Fibroblast of skin of right quadriceps (primary cell): ENCODE results near the gene SMIM9.

ENCODE experiments used
- DNase-seq: peaks from one replicate; pipeline ENCODE4 v3.0.0-alpha.2; 2013

SMIM9 gene

DNA sequence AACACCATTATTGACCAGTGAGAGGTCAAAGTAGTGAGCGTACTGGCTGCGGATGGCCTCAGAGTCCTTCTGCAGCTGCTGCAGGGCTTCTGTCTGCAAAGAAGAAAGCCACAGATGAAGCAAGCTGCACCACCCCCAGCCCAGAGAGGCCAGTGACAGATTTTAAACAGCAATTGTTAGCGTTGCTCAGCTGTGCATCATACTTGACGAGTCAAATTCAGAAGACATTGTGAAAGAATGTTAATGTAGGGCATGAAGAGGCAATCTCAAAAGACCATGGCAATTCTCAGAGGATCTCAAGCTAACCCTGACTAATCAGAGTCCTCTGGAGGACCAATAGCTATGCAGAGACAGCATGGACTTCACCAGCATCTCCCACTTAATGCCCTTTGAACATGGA is 55.2 kb downstream of the SMIM9 start:
- peak; percentile 34 for DNase-seq

DNA sequence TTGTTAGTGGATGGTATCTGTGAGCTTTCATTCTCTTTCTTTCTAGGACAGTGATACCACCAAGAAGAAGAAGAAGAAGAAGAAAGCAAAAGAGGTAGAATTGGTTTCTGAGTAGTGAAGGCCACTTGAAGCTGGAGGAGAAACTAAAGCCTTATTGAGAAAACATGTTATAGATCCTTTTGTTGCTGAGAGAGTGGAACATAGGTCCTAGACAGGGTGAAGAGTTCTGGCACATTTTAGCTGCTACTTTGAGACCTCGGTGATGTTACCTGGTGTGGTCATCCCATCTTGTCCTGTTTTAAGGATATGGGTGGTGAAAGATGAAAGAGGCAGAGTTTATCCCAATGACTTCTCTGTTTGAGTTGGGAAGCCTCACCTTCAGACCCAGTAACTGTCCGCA is 57.7 kb downstream of the SMIM9 start:
- DNase-seq = no peak

DNA sequence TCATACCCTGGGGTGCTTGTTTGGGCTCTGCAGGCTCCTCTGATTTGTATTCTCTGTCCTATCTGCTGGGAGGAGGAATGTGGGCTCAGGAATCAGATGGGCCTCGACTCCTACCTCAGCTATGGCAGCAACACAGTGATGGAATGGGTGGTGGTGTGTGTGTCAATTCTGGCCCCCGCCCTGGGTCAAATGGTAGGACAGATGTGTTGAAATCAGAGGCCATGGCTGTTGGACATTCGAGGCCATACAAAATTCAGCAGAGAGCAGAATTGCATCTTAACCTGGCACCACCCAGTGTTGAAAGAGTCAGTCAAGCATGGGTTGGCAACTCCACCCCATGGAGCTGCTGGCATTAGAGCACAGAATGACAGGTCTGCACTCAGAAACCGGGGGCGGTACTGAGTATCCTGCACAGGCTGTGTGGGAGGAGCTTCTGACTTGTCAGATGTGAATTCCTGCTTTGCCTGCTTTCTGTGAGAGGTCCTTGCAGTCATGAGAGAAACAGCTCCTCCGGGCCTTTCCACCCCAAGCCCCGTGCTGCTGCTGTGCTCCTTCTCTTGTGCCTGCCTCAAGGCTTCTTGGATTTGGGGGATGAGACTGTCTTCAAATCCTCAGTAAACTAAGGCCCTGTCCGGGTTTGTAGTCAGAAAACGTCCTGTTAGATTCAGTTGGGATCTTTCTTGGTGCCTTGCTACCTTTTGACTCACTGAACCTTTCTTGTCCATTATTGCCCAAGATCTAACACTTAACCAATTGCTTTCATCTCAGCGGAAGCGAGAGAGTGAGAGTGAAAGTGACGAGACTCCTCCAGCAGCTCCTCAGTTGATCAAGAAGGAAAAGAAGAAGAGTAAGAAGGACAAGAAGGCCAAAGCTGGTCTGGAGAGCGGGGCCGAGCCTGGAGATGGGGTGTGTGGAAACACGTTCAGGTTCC is 58.8 kb downstream of the SMIM9 start:
- no peak for DNase-seq

DNA sequence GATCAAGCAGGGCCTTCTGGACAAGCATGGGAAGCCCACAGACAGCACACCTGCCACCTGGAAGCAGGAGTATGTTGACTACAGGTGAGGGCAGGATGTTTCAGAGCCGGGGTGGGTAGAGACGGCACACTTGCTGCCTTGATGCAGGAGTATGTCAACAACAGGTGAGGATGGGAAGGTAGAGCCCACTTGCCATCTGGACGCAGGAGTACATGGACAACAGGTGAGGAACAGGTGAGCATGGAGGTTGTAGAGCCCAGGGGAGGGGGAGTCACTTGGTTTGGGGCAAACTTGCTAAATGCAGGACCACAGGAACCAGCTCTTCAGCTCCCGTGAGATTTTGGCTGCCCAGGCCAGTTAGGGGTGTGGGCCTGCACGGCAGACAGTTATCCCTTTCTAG is 59.8 kb downstream of the SMIM9 start:
- no peak for DNase-seq
